ENCODE data around the gene TRPC3.

The TRPC3 gene

GRCh38 chr4:121908346-121908745, 43.5 kb downstream of the TRPC3 start:
- no peak for TF ChIP-seq CSDC2 (CRISPR knock-in tag; IDR thresholded peaks at IDR 0.05)
- no peak for TF ChIP-seq POU6F1 (CRISPR knock-in tag; IDR thresholded peaks at IDR 0.05; ENCODE audit: borderline replicate concordance, low read depth)
- TF ChIP-seq PATZ1 (CRISPR knock-in tag; IDR thresholded peaks at IDR 0.05; ENCODE audit: borderline replicate concordance): no peak
- no peak for TF ChIP-seq ISL1 (CRISPR knock-in tag; IDR thresholded peaks at IDR 0.05)
- no peak for TF ChIP-seq ESRRG (CRISPR knock-in tag; IDR thresholded peaks at IDR 0.05)
- no peak for ATAC-seq

GRCh38 chr4:121900132-121900983, 51.5 kb downstream of the TRPC3 start:
- TF ChIP-seq TOX (CRISPR knock-in tag; IDR thresholded peaks at IDR 0.05; ENCODE audit: borderline replicate concordance) (no peak), ISL1 (CRISPR knock-in tag; IDR thresholded peaks at IDR 0.05) (no peak), CSRNP3 (CRISPR knock-in tag; IDR thresholded peaks at IDR 0.05) (no peak)
- peak; percentile 96 for ATAC-seq

- peak; percentile 60 for ATAC-seq
- TF ChIP-seq ZC3H10 (CRISPR knock-in tag; IDR thresholded peaks at IDR 0.05) (no peak), PATZ1 (CRISPR knock-in tag; IDR thresholded peaks at IDR 0.05; ENCODE audit: borderline replicate concordance) (no peak), GLIS3 (CRISPR knock-in tag; IDR thresholded peaks at IDR 0.05) (no peak), CREB5 (CRISPR knock-in tag; IDR thresholded peaks at IDR 0.05; ENCODE audit: low read depth) (no peak), ZFP3 (CRISPR knock-in tag; IDR thresholded peaks at IDR 0.05) (no peak), POU6F1 (CRISPR knock-in tag; IDR thresholded peaks at IDR 0.05; ENCODE audit: borderline replicate concordance, low read depth) (no peak), TCF4 (CRISPR knock-in tag; IDR thresholded peaks at IDR 0.05; ENCODE audit: borderline replicate concordance) (no peak), ESRRG (CRISPR knock-in tag; IDR thresholded peaks at IDR 0.05) (no peak), CSRNP3 (CRISPR knock-in tag; IDR thresholded peaks at IDR 0.05) (no peak), ZNF8 (CRISPR knock-in tag; IDR thresholded peaks at IDR 0.05) (no peak), BACH2 (CRISPR knock-in tag; IDR thresholded peaks at IDR 0.05; ENCODE audit: borderline replicate concordance) (no peak), SNAI2 (CRISPR knock-in tag; IDR thresholded peaks at IDR 0.05) (no peak), ISL1 (CRISPR knock-in tag; IDR thresholded peaks at IDR 0.05) (no peak), TOX (CRISPR knock-in tag; IDR thresholded peaks at IDR 0.05; ENCODE audit: borderline replicate concordance) (no peak), ZNF565 (CRISPR knock-in tag; conservative IDR thresholded peaks at IDR 0.05; ENCODE audit: low read depth) (no peak), CSDC2 (CRISPR knock-in tag; IDR thresholded peaks at IDR 0.05) (no peak)
Measured at GRCh38 chr4:121898150-121898549, 53.7 kb downstream of the TRPC3 start.

Data from SK-N-SH treated with all-trans-retinoic acid at 6 μM for 48 hours (cell line).